ENCODE results near the gene SLC34A2.
A peak's percentile ranks its signal among the peaks of the same experiment; 100 is the strongest.

The SLC34A2 gene

GRCh38 chr4:25663781-25664180 lies 8.1 kb downstream of the SLC34A2 start:
- no peak for DNase-seq

GRCh38 chr4:25666031-25666630 lies 10.5 kb downstream of the SLC34A2 start:
- DNase-seq, result no peak

GRCh38 chr4:25667931-25668557 lies 12.4 kb downstream of the SLC34A2 start:
- DNase-seq, result no peak

- no peak for DNase-seq
Observed at GRCh38 chr4:25670991-25671390, 15.3 kb downstream of the SLC34A2 start.

- no peak for DNase-seq
Observed at GRCh38 chr4:25672756-25673155, 17.1 kb downstream of the SLC34A2 start.

- DNase-seq, result no peak
Observed at GRCh38 chr4:25674386-25674785, 18.7 kb downstream of the SLC34A2 start.

- no peak for DNase-seq
Observed at GRCh38 chr4:25676221-25676620, 20.6 kb downstream of the SLC34A2 start.

- no peak for DNase-seq
Observed at GRCh38 chr4:25677157-25677556, 21.5 kb downstream of the SLC34A2 start.

- DNase-seq, result no peak
Observed at GRCh38 chr4:25677943-25678342, 22.3 kb downstream of the SLC34A2 start.

GRCh38 chr4:25687773-25688172 lies 32.1 kb downstream of the SLC34A2 start:
- DNase-seq, result peak; percentile 31

GRCh38 chr4:25694466-25694865 lies 38.8 kb downstream of the SLC34A2 start:
- no peak for DNase-seq

GRCh38 chr4:25696409-25696808 lies 40.8 kb downstream of the SLC34A2 start:
- no peak for DNase-seq

GRCh38 chr4:25697516-25697915 lies 41.9 kb downstream of the SLC34A2 start:
- DNase-seq, result no peak

- DNase-seq, result no peak
Observed at GRCh38 chr4:25700661-25701060, 45.0 kb downstream of the SLC34A2 start.

- no peak for DNase-seq
Observed at GRCh38 chr4:25702848-25703247, 47.2 kb downstream of the SLC34A2 start.

- no peak for DNase-seq
Observed at GRCh38 chr4:25703731-25704388, 48.2 kb downstream of the SLC34A2 start.

GRCh38 chr4:25704516-25704915 lies 48.9 kb downstream of the SLC34A2 start:
- no peak for DNase-seq

- DNase-seq, result no peak
Observed at GRCh38 chr4:25710637-25711036, 55.0 kb downstream of the SLC34A2 start.

- DNase-seq, result no peak
Observed at GRCh38 chr4:25712611-25713010, 57.0 kb downstream of the SLC34A2 start.

GRCh38 chr4:25713812-25714211 lies 58.2 kb downstream of the SLC34A2 start:
- no peak for DNase-seq

- DNase-seq, result no peak
Observed at GRCh38 chr4:25722964-25723363, 67.3 kb downstream of the SLC34A2 start.

GRCh38 chr4:25723409-25723808 lies 67.8 kb downstream of the SLC34A2 start:
- no peak for DNase-seq

GRCh38 chr4:25725870-25726269 lies 70.2 kb downstream of the SLC34A2 start:
- no peak for DNase-seq

- DNase-seq, result no peak
Observed at GRCh38 chr4:25727711-25728493, 72.3 kb downstream of the SLC34A2 start.

All from CD4-positive, alpha-beta T cell treated with Interleukin-21 for 1 hour (primary cell).